GM12878 (cell line): ENCODE measurements around the gene MYH7B. TPM values are rescaled to one million over a fixed set of nuclear protein-coding genes. Genes with fewer than 3 reads are reported as not detected.

Source experiments
- ATAC-seq: fragments of 200-7000 bp; cut with Tn5 transposase; 3 replicates; pipeline ENCODE4 v1.9.1; 2020; ENCODE audit warnings: mild to moderate bottlenecking, moderate library complexity
- BruUV-seq: library from RNA; stranded (reverse); fragments of 400-500 nt; replicated peaks from 2 replicates; lab custom pipeline; 2021; lab: Mats Ljungman, UMichigan
- CTCF ChIA-PET: fragments of 300-600 bp; sonication (Branson Sonifier 250); formaldehyde crosslinking; extraction: SDS; loops from one replicate; lab custom pipeline; 2021; ENCODE audit warnings: inconsistent platforms; lab: Yijun Ruan, JAX
- POLR2A ChIA-PET: fragments of 350-600 bp; formaldehyde crosslinking; extraction: SDS; loops from one replicate; lab custom pipeline; 2021; ENCODE audit warnings: inconsistent platforms; lab: Charles Lee
- RAD21 ChIA-PET: fragments of 300-600 bp; sonication (Branson Sonifier 250); formaldehyde crosslinking; loops from one replicate; lab custom pipeline; 2023; ENCODE audit warnings: antibody characterized with exemption; ENCODE audit not compliant: unreplicated experiment; lab: Charles Lee
- SMC1A ChIA-PET: fragments of 300-600 bp; sonication (Branson Sonifier 250); formaldehyde crosslinking; loops from one replicate; lab custom pipeline; 2023; ENCODE audit not compliant: unreplicated experiment, uncharacterized antibody; lab: Charles Lee
- DNase-seq: peaks from one replicate; pipeline ENCODE4 v3.0.0-alpha.2; 2011; ENCODE audit warnings: low read depth, low spot score
- FAIRE-seq: peaks from 3 replicates; lab custom pipeline; 2011; peaks lifted over from hg19 to GRCh38; lab: Jason Lieb, UNC
- H2AFZ ChIP-seq: 2 replicates; pipeline ENCODE4 v1.6.0; 2011; ENCODE audit warnings: low read depth, low read length, control low read depth; ENCODE audit not compliant: control insufficient read depth
- H3K27ac ChIP-seq: 2 replicates; pipeline ENCODE4 v1.5.1; 2011; ENCODE audit warnings: control low read depth; ENCODE audit not compliant: control insufficient read depth, insufficient read depth
- H3K27me3 ChIP-seq, 2 experiments: replicated peaks in 1 of 2; 2 replicates each; pipeline versions ENCODE4 v1.6.0 to v1.6.1; 2011; ENCODE audit warnings: low read length in 1 of 2; ENCODE audit not compliant: control insufficient read depth in 2 of 2, insufficient read depth in 2 of 2
- H3K36me3 ChIP-seq, 2 experiments: 2 replicates each; pipeline ENCODE4 v1.5.1; 2011; ENCODE audit warnings: low read length in 1 of 2; ENCODE audit not compliant: control insufficient read depth in 2 of 2, insufficient read depth in 2 of 2
- H3K4me1 ChIP-seq: 2 replicates; pipeline ENCODE4 v1.6.1; 2011; ENCODE audit warnings: mild to moderate bottlenecking, low read length, moderate library complexity, mixed read lengths; ENCODE audit not compliant: control insufficient read depth, insufficient read depth
- H3K4me2 ChIP-seq: 2 replicates; pipeline ENCODE4 v1.6.0; 2011; ENCODE audit warnings: control low read depth; ENCODE audit not compliant: control insufficient read depth, insufficient read depth
- H3K4me3 ChIP-seq: fragments of 200-600 bp; sonication (generic); 2 replicates; pipeline ENCODE4 v1.5.1; 2016
- H3K79me2 ChIP-seq: 2 replicates; pipeline ENCODE4 v1.6.0; 2011; ENCODE audit warnings: low read length; ENCODE audit not compliant: control insufficient read depth, insufficient read depth
- H3K9ac ChIP-seq: 2 replicates; pipeline ENCODE4 v1.8.0; 2011; ENCODE audit warnings: low read length, control low read depth, mixed read lengths; ENCODE audit not compliant: control insufficient read depth, insufficient read depth
- H3K9me3 ChIP-seq: replicated peaks from 3 replicates; pipeline ENCODE4 v1.5.1; 2011; ENCODE audit warnings: mild to moderate bottlenecking, low read length; ENCODE audit not compliant: control insufficient read depth, insufficient read depth
- H4K20me1 ChIP-seq: 2 replicates; pipeline ENCODE4 v1.6.0; 2011; ENCODE audit not compliant: control insufficient read depth, insufficient read depth
- IRF5 ChIP-seq: fragments of 450-650 bp; IDR thresholded peaks from 2 replicates; pipeline ENCODE4 v1.6.1; 2017; ENCODE audit warnings: borderline replicate concordance
- MAX ChIP-seq: IDR thresholded peaks from 2 replicates; pipeline ENCODE4 v1.6.1; 2012; ENCODE audit warnings: low read depth, low read length, improper control_type of control experiment
- MLLT1 ChIP-seq: fragments of 450-650 bp; IDR thresholded peaks from 2 replicates; pipeline ENCODE4 v1.6.1; 2016; ENCODE audit warnings: mild to moderate bottlenecking
- RELA ChIP-seq: fragments of 450-650 bp; IDR thresholded peaks from 2 replicates; pipeline ENCODE4 v1.8.0; 2014; ENCODE audit warnings: borderline replicate concordance; ENCODE audit not compliant: partially characterized antibody
- SMAD5 ChIP-seq: IDR thresholded peaks from 2 replicates; pipeline ENCODE4 v1.6.1; 2016; ENCODE audit warnings: antibody characterized with exemption, low read depth
- ZBTB11 ChIP-seq: fragments of 450-650 bp; formaldehyde crosslinking; IDR thresholded peaks from 2 replicates; pipeline ENCODE4 v1.5.0; 2022; ENCODE audit warnings: mild to moderate bottlenecking, missing genetic modification characterization
- ZNF217 ChIP-seq: fragments of 450-650 bp; IDR thresholded peaks from 2 replicates; pipeline ENCODE4 v1.6.1; 2017; ENCODE audit warnings: antibody characterized with exemption, mild to moderate bottlenecking
- ZNF24 ChIP-seq: fragments of 450-650 bp; IDR thresholded peaks from 2 replicates; pipeline ENCODE4 v1.6.1; 2017; ENCODE audit warnings: antibody characterized with exemption, mild to moderate bottlenecking
- WGBS: methylation state at CpG from one replicate; pipeline ENCODE4 v1.1.6; 2016; ENCODE audit warnings: low lambda C conversion rate; ENCODE audit not compliant: insufficient replicate concordance, insufficient coverage; ENCODE audit errors: missing lambda C conversion rate; 5-methylcytosine and 5-hydroxymethylcytosine counted together
- in situ Hi-C: fragments of 300-500 bp; cut with MboI; formaldehyde crosslinking; loops from 9 replicates; pipeline ENCODE4 v1.14.3; 2018; ENCODE audit warnings: mixed read lengths
- intact Hi-C: fragments of 100-400 bp; cut with micrococcal nuclease; formaldehyde crosslinking; loops from one replicate; pipeline ENCODE4 v1.14.2; 2022; ENCODE audit not compliant: unreplicated experiment
- polyA plus RNA-seq, 11 experiments: library from polyadenylated mRNA; depleted of rRNA in 4 of 11; unstranded in 6 of 11; stranded (reverse) in 5 of 11; fragments of >200 nt; fragmentation: Nextera tagmentation in 4 of 11; fragmentation: Illumina TruSeq in 1 of 11; extraction: Ambion mirVana in 4 of 11; extraction: Trizol in 1 of 11; gene quantifications; 1 replicate in 1 of 11; 2 replicates in 10 of 11; pipeline versions ENCODE4 v1.2.1 to v1.2.3, GENCODE V29; 2011 to 2016; ENCODE audit warnings: inconsistent platforms in 2 of 11, missing spikeins in 2 of 11, low read depth in 1 of 11
- total RNA-seq, 4 experiments: library from RNA; depleted of rRNA in 3 of 4; stranded (reverse); fragments of >200 nt in 3 of 4; fragmentation: Illumina TruSeq in 1 of 4; extraction: Trizol in 1 of 4; gene quantifications; 2 replicates each; pipeline versions ENCODE4 v1.2.1 to v1.2.3, GENCODE V29; 2013 to 2021

The MYH7B gene
- total and polyA plus RNA-seq, 10 of the 15 experiments (the other 5 are each of a cell fraction or from before 2014, with no cell fraction given) = 0.01 to 0.40 (median 0.20) TPM; not detected in 3

- CTCF ChIA-PET = interaction anchor here (0.7 kb wide), 1 partner anchor 179 kb away, joined by 3 read pairs; the partner anchor contains the start of gene NCOA6
- RAD21 ChIA-PET = no interaction called here
- H3K27me3 ChIP-seq = no peaks in the 10 kb centered on the region
- in situ Hi-C loops = no loop called here
- no peaks in the 10 kb centered on the region for H4K20me1 ChIP-seq
- H3K4me1 ChIP-seq = no peaks in the 10 kb centered on the region
- no peaks in the 10 kb centered on the region for H3K9me3 ChIP-seq
- intact Hi-C loops = no loop called here
- SMC1A ChIA-PET = no interaction called here
- POLR2A ChIA-PET = no interaction called here
- H3K27ac ChIP-seq = no peak overlapping the region
- no peak overlapping the region for H2AFZ ChIP-seq
- DNase-seq (no peak), FAIRE-seq (no peak), ATAC-seq (no peak)
- no TSS peak for BruUV-seq
- 86% methylated on average over 17 of the region's 18 CpGs for WGBS
- H3K36me3 ChIP-seq = peaks cover 10 to 58% of the 10 kb centered on the region in 2 experiments
- no peak overlapping the region for H3K9ac ChIP-seq
- no peaks in the 10 kb centered on the region for H3K79me2 ChIP-seq
- H3K4me3 ChIP-seq = no peak overlapping the region
- no peak overlapping the region for H3K4me2 ChIP-seq
- no peak for TF ChIP-seq MAX
- TF ChIP-seq ZNF217 = no peak
Measured at GRCh38 chr20:35004051-35004725, 48.5 kb downstream of the MYH7B start.

- 99% methylated on average over 20 of the region's 20 CpGs for WGBS
- ChIA-PET POLR2A (no interaction called here), SMC1A (no interaction called here), RAD21 (no interaction called here), CTCF (no interaction called here)
- H4K20me1 ChIP-seq = no peaks in the 10 kb centered on the region
- no peaks in the 10 kb centered on the region for H3K9me3 ChIP-seq
- intact Hi-C loops = no loop called here
- H3K79me2 ChIP-seq = no peaks in the 10 kb centered on the region
- no peaks in the 10 kb centered on the region for H3K4me1 ChIP-seq
- H3K9ac ChIP-seq = no peak overlapping the region
- ATAC-seq = no peak
- FAIRE-seq = no peak
- no peak overlapping the region for H3K27ac ChIP-seq
- in situ Hi-C loops = no loop called here
- no peak overlapping the region for H2AFZ ChIP-seq
- H3K4me3 ChIP-seq = no peak overlapping the region
- H3K4me2 ChIP-seq = no peak overlapping the region
- peaks cover 10 to 59% of the 10 kb centered on the region in 2 experiments for H3K36me3 ChIP-seq
- DNase-seq = no peak
- BruUV-seq = no TSS peak
- H3K27me3 ChIP-seq = no peaks in the 10 kb centered on the region
- TF ChIP-seq ZBTB11 (CRISPR knock-in tag) (no peak), ZNF24 (no peak), MLLT1 (no peak), SMAD5 (no peak), IRF5 (no peak), RELA (no peak)
Measured at GRCh38 chr20:35004749-35005462, 49.2 kb downstream of the MYH7B start.
